Globus pallidus (tissue), 1 donor: Measurements from ENCODE around the gene LACTBL1.
A peak's percentile ranks its signal among the peaks of the same experiment; 100 is the strongest.
"Not testable (repeated sequence)": the region's sequence is repeated elsewhere in the genome, so short reads cannot be mapped to it uniquely, and the experiment has no call there.

Experiments
- DNase-seq: peaks from one replicate; pipeline ENCODE4 v3.0.0-alpha.2; 2015; ENCODE audit warnings: low spot score

Gene LACTBL1, protein sequence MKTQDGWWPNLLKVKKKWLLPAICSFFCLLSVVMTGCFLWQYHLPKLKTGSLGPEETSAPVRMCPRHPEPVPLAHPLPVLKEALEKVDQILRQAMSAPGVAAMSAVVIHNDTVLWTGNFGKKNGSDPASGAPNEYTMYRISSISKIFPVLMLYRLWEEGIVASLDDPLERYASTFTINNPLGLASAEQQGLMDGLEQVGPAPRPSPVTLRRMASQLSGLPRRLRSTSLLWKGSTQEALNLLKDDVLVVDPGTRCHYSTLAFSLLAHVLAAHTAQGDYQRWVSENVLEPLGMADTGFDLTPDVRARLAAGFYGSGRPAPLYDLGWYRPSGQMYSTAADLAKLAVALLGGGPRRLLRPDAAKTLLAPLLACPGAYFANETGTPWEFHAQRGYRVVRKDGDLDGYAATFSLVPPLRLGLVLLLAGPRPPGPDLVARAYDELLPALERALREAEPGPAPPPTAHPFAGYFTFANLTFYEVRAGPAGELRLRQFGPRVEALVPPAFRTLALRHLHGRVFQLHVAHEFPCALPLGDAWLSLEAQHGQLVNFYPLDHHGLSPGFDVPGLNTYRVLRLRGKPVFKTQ

GRCh38 chr1:22972760-22973159 is at the start of gene LACTBL1:
Gene LACTBL1 (minus strand): TSS chr1:22972866. CDS start chr1:22972316, 550 bp downstream.
- no peak for DNase-seq

- no peak for DNase-seq
These were observed 49.2 kb upstream of the LACTBL1 start for GRCh38 chr1:23021834-23022233.

GRCh38 chr1:23020706-23021405 is 48.2 kb upstream of the LACTBL1 start:
- DNase-seq, result no peak

- no peak for DNase-seq
These were observed 47.4 kb upstream of the LACTBL1 start for GRCh38 chr1:23019863-23020625.

- DNase-seq, result peak; percentile 96
These were observed 46.6 kb upstream of the LACTBL1 start, which contains the start of gene KDM1A for GRCh38 chr1:23019094-23019862. Gene KDM1A (plus strand): TSS chr1:23019468. CDS start chr1:23019597, 129 bp downstream.

- DNase-seq, result no peak
These were observed 46.0 kb upstream of the LACTBL1 start for GRCh38 chr1:23018661-23019093.

- DNase-seq, result no peak
These were observed 41.0 kb upstream of the LACTBL1 start for GRCh38 chr1:23013657-23014056.

DNA sequence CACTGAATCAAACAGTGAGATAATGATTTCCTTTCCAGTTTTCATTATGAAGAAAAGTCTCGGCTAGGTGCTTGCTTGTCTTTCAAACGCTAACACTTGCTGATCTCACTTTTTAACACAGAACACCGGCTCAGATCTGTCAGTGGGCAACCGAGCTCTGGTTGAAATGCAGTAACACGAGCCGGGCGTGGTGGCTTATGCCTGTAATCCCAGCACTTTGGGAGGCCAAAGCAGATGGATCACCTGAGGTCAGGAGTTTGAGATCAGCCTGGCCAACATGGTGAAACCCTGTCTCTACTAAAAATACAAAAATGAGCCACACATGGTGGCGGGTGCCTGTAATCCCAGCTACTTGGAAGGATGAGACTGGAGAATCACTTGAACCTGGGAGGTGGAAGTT is 37.4 kb upstream of the LACTBL1 start:
- DNase-seq, result not testable (repeated sequence)

GRCh38 chr1:23008901-23009300 is 36.2 kb upstream of the LACTBL1 start:
- no peak for DNase-seq

GRCh38 chr1:23007106-23007505 is 34.4 kb upstream of the LACTBL1 start:
- DNase-seq, result no peak

GRCh38 chr1:23004769-23005168 is 32.1 kb upstream of the LACTBL1 start:
- not testable (repeated sequence) for DNase-seq

DNA sequence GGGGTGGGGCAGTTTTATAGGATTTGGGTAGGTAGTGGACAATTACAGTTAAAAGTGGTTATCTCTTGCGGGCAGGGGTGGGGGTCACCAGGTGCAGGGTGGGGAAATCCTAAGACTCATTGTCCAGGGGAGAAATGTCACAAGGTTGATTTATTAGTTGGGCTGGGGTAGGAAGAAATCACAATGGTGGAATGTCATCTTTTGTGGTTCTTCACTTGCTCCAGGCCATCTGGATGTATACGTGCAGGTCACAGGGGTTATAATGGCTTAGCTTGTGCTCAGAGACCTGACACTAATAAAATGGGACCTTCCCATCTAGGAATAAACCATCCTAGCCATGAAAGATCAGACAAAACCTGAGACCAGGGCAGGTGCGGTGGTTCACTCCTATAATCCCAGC is 31.4 kb upstream of the LACTBL1 start:
- DNase-seq, result no peak

DNA sequence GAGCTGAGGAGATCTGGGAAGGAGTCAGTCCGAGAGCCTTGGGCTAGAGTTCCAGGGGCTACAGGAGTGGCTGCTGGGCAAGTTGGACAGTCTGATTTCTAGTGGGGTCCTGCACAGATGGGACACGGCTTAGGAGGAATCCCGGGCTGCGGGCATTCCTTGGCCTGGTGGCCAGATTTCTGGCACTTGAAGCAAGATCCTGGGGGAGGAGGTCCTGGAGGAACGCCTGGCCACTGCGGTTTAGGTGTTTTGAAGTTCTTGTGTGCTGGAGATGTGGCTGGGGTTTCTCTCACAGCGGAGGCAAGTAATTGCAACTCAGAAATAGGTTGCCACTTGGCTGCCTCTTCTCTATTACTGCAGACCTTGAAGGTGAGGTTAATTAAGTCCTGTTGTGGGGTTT is 29.6 kb upstream of the LACTBL1 start:
- DNase-seq, result not testable (repeated sequence)

GRCh38 chr1:23000133-23000532 is 27.5 kb upstream of the LACTBL1 start:
- not testable (repeated sequence) for DNase-seq

GRCh38 chr1:22997528-22997927 is 24.9 kb upstream of the LACTBL1 start:
- not testable (repeated sequence) for DNase-seq

DNA sequence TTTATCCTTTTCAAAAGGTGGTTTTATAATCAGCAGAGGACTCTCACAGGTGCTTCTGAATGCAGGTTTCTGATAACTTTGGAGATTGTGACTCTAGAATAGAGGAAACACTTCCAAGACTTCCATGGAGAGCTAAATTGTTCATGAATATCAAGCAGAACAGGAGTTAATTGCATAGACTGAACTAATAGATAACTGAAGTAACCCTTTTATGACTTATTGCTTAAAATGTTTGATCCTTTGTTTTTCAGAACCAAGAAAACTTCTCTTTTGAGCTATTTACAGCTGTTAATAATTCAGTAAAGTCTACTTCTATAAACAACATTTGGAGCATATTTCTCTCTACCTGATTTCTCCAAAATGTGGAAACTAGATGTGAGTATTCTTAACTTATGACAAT is 23.1 kb upstream of the LACTBL1 start:
- no peak for DNase-seq

GRCh38 chr1:22993220-22993795 is 20.6 kb upstream of the LACTBL1 start:
- not testable (repeated sequence) for DNase-seq

GRCh38 chr1:22992384-22992783 is 19.7 kb upstream of the LACTBL1 start:
- DNase-seq, result not testable (repeated sequence)

DNA sequence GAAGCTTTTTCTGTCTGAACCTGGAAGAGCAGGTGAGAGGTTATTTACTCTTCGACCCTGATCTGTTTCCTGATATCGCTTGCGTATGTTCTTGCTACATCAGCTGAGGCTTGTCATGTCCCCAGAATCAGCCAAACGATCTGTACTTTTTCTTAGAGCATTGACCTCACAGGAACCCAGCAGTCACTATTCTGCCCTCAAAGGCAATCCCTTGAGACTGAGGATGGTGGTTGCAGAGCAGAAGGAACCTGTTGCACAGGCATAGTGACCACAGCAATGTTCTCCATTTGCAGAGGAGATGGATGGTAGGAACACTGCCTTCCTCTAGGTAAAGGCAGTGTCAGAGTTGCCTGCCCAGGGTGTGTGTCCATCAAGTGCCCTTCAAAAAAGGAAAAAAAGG is 11.3 kb upstream of the LACTBL1 start:
- no peak for DNase-seq

DNA sequence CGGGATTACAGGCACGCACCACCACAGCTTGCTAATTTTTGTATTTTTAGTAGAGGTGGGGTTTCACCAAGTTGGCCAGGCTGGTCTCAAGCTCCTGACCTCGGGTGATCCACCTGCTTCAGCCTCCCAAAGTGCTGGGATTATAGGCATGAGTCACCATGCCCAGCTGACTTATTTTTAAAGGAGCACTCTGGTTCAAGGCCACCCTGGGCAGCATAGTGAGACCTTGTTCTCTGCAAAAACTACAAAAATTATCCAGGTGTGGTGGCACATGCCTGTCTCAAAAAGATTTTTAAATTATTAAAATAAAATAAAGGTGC is 7.8 kb upstream of the LACTBL1 start:
- DNase-seq, result not testable (repeated sequence)

- DNase-seq, result no peak
These were observed 5.6 kb upstream of the LACTBL1 start for GRCh38 chr1:22978299-22978698.
